HK-2 (cell line): Measurements from ENCODE around the gene BRSK2.

ENCODE experiments used
- DNase-seq: peaks from one replicate; pipeline ENCODE4 v3.0.0-alpha.2; 2018; ENCODE audit not compliant: unreplicated experiment

Gene BRSK2

DNA sequence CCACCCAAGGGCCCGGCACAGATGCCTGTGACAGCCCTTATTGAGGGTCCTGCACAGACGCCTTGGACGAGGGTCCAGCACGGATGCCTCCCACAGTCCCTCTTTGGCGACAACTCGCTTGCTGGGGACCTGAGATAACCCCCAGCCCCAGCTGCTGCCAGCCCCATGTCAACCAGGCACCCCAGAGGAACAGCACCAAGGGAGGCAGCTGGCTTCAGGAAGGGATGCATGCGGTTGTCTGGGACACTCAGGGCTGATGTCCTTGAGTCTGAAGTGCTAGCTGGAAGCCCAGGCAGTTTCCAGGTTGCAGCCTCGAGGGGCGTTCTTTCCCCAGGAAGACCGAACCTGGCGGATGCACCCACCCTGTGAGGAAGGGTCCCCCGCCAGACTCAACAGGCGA is 63.0 kb downstream of the BRSK2 start:
- DNase-seq, result no peak

DNA sequence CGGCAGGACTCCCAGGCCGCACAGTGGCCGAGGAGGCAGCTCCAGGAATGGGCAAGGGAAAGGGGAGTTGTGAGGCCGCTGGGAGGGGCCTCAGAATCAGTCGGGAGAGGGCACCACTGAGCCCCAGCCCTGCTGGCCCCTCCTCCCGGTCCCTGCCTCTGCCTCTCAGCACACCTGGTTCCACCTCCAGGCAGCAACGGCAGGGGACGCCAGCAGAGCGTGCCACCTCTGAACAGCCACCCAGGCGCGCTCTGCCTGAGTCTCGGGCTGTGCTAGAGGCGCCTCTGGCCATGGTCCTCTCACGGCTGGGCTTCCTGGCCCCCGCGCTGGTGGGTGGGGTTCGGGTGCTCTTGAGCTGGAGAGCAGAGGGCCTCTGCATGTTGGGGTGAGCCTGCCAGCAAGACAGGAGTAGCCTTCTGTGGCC is 63.9 kb downstream of the BRSK2 start:
- DNase-seq, result no peak

DNA sequence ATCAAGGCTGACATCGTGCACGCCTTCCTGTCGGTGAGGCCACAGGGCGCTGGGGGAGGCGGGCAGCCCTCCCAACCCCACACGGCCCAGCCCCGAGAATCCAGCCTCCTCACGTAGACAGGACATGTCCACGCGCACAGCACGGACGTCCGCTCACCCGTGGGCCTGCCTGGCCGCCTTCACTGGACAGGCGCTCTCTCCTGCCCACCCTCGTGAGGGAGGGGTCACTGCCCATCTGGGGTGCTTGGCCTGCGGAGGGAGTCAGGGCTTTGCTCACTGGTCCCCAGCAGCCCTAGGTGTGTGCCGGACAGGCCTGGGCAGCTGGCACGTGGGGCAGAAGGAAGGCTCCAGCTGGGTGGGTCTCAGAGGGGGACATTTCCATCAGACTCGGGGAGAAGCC is 64.8 kb downstream of the BRSK2 start:
- DNase-seq, result no peak

DNA sequence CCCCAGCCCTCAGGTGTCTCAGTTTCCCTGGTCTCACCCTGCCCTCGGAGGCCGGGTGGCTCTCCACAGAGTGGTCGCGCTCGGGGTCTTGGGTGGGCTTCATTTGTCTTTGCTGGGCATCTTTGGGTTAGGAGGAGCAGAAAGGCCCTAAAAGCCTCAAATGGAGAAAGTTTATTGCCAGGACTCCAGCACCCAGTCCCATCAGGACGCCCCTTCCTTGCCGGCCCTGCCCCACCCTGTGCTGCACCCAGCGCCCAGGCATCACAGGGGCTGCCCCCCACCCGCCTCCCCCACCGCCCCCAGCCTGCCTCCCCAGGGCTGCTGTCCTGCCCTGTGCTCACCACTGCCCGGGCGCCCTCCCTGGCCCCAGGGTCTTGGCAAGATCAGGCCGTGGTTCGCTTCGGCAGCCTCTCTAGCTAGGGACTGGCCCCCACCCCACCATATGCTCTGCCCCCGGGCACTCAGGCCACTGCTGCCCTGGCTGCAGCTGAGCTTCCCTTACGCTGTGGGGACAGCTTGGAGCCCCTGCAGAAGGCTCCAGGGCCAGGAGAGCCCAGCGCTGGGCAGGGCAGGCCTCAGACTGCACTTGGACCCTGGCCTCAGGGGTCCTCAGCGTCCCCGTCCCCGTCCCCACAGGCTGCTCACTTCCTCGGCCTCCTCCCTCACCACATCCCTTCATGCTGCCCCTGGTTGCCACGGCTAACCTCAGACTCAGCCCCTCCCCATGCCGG is 65.5 kb downstream of the BRSK2 start:
- DNase-seq, result no peak

DNA sequence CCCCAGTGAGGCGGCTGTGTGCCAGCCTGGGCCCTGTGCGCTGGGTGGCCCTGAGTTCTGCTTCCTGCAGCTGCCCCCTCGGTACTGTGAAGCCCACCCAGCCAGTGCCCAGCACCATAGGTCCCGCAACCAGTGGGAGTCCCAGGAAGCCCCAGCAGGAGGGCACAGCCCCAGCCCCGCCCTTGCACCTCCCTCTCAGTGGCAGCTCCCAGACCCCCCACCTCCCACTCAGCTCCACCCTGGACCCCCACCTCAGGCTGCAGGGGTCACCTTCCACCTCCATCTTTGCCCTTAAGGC is 66.0 kb downstream of the BRSK2 start:
- no peak for DNase-seq

DNA sequence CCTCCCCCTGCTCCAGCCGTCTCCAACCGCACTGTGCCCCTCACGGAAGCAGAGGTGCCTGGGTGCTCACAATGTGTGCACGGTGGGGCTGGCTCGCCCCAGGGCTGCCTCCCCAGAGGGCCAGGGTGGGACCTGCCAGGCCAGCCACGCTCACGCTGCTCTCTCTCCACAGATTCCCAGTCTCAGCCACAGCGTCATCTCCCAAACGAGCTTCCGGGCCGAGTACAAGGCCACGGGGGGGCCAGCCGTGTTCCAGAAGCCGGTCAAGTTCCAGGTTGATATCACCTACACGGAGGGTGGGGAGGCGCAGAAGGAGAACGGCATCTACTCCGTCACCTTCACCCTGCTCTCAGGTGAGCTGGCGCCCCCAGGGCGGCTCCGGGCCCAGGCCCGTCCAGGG is 66.4 kb downstream of the BRSK2 start:
- DNase-seq, result no peak

DNA sequence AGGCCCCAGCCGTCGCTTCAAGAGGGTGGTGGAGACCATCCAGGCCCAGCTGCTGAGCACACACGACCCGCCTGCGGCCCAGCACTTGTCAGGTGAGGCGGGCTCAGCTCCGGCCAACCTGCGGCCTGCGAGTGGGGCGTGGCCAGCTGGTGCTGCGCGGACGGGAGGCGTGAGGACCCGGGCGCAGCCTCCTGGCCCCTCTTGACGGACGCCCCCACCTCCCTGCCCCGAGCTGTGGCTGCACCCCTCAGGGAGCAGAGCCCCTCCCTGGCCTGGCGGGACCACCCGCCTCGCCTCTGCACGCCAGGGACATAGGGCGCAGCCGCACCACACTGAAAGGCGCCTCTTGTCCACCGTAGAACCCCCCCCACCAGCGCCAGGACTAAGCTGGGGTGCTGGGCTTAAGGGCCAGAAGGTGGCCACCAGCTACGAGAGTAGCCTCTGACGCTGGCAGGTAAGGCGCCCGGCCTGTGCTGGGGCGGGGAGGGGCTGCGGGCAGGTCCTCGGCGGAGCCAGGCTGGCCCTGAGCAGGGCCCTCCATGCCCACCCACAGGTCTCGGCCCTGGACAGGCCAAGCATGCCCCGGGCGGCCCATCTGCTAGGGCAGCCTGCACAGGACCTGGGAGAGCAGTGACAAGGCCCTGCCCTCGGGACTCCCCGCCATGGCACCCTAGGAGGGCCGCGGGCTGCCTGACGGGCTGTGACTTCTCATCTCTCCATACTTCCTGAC is 67.0 kb downstream of the BRSK2 start:
- DNase-seq, result no peak

DNA sequence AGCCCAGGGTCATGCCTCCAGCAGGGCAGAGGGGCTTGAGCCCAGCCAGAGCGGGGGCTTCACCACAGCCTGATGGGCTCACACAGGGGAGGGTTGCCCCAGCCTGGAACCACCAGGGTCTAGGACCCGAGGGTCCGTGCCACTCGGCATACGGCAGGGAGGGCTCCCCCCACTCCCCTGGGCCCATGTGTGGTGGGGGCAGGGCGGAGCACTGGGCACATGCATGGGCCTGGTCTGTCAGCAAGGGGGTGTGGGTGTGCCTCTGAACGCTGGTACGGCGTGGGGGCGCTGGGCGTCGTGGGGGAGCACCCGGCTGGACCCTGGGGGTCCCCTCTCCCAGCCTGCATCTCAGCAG is 67.6 kb downstream of the BRSK2 start:
- DNase-seq, result no peak

DNA sequence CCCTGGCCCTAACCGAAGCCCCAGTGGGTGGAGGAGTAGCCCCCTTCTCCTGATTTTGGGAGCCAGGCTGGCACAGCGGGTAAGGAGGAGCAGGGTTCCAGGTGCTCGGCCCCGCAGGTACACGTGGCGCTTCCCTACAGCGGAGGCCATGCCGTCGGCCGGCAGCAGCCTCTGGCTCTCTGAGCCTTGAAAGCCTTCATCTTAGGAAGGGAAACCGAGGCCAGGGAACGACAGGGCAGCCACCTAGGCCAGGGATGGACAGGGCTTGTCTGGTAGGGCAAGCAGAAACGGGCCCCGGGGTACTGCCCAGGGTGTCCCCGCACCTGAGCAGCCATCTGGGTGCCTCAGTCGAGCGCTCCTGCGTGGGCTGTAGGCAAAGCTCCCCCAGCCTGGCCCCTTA is 68.1 kb downstream of the BRSK2 start:
- no peak for DNase-seq

DNA sequence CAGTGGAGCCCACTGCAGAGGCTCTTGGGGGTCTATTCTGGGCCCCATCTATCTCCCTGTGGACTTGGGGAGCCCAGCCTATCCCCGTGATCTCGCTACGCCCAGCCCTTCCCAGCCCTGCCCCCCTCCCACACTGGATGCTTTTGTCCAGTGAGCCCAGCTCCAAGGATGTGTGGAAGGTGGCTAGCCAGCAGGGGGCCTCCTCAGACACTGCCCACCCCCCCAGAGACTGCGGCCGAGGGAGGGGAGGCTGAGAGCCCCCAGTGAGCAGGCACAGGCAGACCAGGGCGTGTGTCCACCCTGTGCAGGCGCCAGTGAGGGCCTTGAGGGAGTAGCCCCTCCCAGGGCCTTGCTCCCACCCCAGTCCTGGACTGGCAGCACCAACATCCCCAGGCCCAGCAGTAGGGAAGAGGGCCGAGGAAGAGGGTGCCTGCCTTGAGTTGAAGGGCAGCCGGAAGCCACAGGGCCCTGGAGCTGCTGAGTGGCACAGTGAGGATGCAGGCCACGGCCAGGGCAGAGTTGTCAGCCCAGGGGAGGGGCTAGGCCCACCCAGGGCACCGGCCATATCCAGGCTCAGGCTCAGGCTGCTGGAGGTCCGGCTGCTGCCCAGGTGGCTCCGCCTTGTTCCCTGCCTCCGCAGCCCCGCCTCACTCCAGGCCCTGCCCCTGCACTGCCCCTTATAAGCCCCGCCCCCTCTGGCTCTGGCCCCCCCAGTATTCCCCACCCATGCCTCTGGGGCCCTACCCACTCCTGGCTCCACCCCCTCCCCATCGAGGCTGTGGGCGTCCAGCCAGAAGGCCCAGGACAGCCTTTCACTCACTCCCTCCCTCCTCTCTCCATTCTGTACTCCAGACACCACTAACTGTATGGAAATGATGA is 68.8 kb downstream of the BRSK2 start:
- no peak for DNase-seq

DNA sequence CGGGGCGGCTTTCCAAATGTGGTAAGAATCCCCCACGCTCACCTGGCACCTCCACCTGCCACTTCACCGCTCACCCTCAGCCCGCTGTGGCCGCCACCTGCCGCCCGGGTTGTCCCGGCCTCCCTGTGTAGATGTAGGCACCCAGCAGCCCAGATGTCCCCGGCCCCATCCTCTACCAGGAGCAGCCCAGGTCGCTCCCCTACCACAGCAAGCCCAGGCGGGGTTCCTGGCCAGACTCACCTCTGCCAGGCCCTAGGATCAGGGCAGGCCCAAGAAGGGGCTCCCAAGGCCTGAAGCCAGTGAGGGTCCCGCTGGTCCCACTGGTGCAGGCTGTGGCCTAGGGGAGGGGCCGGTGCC is 69.5 kb downstream of the BRSK2 start:
- DNase-seq, result no peak

DNA sequence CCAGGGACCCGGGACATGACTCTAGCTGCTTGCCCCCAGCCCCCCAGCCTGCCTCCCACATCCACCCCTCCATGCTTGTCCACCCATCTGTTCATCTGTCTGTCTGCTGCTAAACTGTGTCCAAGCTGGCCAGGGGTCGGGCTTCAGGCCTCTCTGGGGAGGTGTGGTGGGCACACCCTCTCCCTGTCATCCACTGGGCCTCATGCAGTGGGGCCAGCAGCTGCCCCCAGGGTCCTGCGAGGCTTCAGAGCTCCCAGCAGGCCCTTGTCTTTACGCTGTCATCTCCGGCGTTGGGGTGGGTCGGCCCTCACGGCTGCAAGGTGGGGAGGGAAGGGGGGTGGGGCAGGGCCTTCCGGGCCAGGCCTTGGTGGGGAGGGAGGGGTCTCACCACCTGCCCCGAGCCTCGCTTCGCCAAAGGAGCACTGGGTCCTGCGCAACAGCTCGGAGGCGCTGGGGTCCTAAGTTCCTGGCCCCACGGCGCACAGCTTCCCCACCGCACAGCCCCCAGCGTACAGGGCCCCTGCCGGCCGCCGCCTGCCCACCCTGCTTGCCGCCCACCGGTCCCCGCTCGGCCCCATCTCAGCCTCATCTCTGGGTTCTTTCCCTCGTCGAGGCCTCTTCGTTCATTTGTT is 70.1 kb downstream of the BRSK2 start:
- DNase-seq, result no peak

DNA sequence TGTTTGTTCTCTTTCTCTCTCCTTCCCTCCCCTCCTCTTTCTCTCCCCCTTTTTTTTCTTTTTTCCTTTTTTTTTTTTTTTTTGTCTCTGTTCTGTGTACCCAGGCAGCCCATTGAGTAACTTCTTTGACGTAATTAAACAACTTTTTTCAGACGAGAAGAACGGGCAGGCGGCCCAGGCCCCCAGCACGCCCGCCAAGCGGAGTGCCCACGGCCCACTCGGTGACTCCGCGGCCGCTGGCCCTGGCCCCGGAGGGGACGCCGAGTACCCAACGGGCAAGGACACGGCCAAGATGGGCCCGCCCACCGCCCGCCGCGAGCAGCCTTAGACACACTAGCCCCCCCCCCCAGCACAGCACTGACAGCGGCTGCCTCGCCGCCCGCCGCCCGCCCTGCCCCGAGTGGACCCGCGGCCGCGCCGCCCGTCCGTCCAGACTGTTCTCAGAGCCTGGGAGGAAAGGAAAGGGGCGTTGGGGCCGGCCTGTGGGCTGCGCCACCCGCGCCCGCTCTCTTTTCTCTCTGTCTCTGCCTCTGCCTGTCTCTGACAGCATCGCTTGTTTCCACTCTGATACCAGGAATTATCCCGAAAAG is 70.8 kb downstream of the BRSK2 start:
- no peak for DNase-seq

DNA sequence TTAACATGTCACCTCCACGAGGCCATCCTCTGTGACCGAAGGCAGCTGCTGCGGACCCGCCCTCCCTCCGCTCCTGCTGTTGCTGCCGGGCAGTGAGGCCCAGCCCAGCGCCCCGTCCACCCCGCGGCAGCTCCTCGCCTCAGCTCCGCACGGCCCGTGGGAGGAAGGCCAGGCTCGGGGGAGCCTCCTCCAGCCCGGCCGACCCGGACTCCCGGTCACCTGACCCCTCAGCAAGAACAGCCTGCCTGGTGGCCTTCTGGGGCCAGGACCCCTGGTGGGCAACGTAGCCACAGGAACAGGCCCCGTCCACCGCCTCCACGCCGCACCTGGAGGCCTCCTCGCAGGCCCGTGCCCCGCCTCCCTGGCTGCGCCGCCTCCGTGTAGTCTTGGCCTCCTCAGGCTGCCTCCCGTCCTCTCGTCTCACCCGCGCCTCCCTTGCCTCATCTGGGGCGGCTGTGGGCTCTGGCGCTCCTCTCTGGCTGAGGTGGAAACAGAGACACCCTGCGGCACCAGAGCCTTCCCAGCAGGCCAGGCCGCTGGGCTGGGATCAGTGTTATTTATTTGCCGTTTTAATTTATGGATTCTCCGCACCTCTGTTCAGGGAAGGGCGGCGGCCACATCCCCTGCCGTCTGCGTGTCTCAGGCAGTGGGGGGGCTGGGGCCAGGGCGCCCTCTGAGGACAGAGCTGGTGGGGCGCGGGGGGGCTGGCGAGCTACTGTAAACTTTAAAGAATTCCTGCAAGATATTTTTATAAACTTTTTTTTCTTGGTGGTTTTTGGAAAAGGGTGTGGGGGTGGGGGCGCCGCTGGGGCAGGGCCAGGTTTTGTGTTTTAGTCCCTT is 71.5 kb downstream of the BRSK2 start:
- DNase-seq, result no peak

DNA sequence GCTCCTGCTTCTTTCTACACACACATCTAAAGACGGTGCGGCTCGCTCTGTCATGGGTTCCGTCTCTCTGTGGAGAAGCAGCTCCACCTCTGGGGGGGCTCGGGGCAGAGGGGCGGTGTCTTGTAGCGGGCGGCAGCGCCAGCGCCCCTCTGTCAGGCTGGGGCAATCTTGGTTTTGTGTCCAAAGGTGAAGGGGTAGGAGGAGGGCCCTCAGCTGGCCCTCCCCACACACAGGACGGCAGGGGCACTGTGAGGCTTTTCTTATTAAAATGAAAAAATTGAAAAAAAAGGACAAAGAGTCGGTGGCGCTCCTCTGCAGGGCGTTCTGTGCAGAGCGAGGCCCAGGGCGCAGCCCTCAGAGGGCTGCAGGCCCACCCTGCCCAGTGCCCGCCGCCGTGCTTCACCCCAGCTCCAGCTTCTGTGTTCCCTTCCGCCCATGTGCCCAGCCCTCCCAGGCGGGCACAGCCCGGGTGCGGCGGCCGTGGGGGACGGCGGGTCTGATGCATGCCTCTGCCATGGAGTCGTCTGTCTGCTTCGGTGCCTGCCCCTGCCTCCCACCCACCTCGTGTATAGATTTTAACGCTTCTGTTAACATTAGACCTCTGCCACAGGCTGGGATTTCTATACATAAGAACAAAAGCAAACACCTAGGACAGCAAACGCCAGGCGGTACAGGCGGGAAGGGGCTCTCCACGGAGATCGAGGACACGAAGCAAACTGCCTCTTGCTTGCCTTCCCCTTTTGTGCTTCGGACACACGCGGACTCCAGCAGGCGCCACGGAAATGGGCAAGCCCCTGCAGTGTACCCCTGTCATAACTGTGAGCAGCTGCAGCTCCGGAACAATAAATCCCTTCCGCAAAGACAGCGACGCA is 72.3 kb downstream of the BRSK2 start:
- no peak for DNase-seq

DNA sequence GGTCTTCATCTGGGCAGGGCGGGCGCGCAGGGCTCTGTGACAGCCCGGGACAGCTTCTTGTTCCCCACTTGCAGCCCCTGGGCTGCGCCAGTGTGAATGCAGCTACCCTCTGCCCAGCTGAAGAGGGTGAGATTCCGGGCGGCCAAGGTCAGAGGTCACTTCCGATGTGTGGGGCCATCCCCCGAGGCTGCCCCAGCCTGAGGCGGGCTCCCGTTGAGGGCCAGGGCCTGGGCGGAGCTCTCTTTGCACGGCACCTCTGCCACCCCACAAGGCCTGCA is 72.9 kb downstream of the BRSK2 start:
- no peak for DNase-seq

DNA sequence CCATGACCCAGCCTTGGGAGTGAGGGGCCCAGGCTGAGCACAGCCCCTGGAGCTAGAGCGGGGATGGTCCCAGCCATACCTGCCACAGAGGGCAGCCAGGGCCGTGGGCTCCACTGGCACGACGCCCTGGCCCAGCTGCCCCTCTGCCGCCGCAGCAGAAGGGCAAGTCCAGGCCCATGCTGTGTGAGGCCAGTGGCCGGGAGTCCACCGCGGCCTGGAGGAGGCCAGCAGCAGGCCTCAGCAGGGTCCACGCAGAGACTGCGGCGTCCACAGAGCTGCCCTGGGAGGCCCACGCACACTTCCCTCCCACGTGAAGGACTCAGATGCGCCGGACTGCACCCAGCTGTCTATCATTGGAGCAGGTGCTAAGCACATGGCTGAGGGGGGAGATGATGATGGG is 73.3 kb downstream of the BRSK2 start:
- no peak for DNase-seq

DNA sequence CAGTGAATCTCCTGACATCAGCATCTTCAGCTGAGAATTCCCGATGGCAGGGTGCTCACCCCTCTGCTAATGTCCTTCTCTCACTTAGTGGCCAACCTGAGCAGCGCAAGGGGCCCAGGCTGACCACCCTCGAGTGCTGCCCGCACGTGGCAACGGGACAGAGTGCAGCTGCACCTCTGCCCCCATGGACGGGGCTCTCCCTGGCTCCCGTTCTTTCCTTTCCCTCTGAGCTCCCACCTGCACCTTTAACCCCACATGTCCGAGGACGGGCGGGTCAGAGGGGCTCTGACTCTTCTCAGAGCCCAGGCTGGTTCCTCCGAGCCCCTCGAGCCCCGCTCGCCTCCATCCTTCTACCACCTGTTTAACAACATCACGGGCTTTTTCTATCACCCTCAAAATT is 77.0 kb downstream of the BRSK2 start:
- DNase-seq, result no peak

DNA sequence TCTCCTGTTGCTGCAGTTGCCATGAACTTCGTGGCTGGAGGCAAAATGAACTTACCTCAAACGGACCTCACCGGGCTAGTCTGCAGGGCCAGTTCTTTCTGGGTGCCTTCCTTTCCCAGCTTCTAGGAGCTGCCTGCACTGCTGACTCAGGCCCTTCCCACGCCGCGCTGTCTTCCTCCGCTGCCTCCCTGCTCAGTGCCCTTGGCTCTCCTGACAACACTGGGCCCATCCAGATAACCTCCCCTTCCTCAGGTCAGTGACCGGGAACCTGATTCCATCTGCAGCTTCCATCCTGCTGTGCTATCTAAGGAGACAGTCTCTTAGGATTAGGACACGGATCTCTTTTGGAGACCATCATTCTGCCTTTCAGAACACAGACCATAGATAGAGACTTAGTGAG is 77.5 kb downstream of the BRSK2 start:
- DNase-seq, result no peak

DNA sequence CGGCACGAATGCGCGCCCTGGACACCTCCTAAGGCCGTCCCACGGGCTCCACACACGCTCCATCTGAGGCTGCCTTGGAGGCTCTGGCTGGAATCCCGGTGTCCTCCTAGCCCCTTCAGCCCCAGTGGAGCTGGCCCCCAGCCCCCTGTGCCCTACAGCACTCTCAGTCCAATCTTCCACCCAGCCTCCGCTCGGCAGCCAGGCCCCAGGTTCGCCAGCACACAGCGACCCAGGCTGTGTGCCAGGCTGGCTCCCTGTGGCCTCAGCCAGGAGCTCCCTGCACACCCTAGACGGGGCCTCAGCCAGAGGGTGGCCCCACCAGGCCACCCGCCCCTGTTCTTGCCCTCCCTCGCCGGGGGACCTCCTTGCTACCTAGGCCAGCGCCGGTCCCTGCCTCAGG is 78.3 kb downstream of the BRSK2 start:
- DNase-seq, result no peak
